ENCODE results near the gene CUEDC1. TPM values are rescaled to one million over a fixed set of nuclear protein-coding genes. Genes with fewer than 3 reads are reported as not detected.
A peak's percentile ranks its signal among the peaks of the same experiment; 100 is the strongest.

Gene CUEDC1
- total and polyA plus RNA-seq, 4 donors: 19.7 to 55.7 (median 29.2) TPM

DNA sequence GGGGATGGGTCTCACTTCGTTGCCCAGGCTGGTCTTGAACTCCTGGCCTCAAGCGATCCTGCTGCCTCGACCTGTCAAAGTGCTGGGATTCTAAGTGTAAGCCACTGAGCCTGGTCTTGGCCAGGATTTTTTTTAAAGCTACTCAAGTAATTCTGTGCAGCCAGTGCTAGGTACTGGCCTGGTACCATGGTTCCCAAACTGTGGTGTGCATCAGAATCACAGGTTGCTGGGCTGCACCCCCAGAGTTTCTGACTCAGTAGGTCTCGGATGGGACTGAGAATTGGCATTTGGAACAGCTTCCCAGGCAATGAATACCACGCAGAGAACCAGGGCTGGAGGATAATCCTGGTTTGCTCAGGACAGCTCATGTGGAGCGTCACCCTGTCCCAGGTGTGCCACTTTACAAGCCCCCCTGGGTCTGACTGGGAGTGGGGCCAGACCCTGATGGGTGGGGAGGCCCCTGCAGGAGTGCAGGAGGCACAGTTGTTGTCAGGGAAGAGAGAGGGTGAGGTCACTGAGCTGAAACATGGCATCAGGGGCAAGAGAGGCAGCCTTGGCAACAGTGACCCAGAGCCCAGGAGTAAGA lies 94.7 kb downstream of the CUEDC1 start:
- H3K4me1 ChIP-seq (ENCODE audit: control insufficient read depth in 5 of 5, insufficient read depth in 5 of 5, low read length in 5 of 5): peaks cover 0 to 25% (median 10%) of the 10 kb centered on the region in 5 donors
- 73 to 75% methylated on average over 6 of the region's 6 CpGs for WGBS, 2 donors
- H3K9me3 ChIP-seq (ENCODE audit: control insufficient read depth in 4 of 4, insufficient read depth in 3 of 4, low read length in 3 of 4): no peaks in the 10 kb centered on the region
- DNase-seq (no peak), ATAC-seq (ENCODE audit: insufficient read depth, low FRiP score) (no peak)
- TF ChIP-seq, protein P1, sequence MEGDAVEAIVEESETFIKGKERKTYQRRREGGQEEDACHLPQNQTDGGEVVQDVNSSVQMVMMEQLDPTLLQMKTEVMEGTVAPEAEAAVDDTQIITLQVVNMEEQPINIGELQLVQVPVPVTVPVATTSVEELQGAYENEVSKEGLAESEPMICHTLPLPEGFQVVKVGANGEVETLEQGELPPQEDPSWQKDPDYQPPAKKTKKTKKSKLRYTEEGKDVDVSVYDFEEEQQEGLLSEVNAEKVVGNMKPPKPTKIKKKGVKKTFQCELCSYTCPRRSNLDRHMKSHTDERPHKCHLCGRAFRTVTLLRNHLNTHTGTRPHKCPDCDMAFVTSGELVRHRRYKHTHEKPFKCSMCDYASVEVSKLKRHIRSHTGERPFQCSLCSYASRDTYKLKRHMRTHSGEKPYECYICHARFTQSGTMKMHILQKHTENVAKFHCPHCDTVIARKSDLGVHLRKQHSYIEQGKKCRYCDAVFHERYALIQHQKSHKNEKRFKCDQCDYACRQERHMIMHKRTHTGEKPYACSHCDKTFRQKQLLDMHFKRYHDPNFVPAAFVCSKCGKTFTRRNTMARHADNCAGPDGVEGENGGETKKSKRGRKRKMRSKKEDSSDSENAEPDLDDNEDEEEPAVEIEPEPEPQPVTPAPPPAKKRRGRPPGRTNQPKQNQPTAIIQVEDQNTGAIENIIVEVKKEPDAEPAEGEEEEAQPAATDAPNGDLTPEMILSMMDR (IDR thresholded peaks at IDR 0.05; ENCODE audit: control extremely low read depth, extremely low read depth): no peak
- no peak overlapping the region for H3K9ac ChIP-seq (ENCODE audit: insufficient read depth in 1 of 2, low read length in 2 of 2)
- peak overlapping the region; percentile 75 to 85 for H3K27ac ChIP-seq (ENCODE audit: low read depth in 1 of 2, low read length in 1 of 2)
- H3K36me3 ChIP-seq (ENCODE audit: control insufficient read depth in 4 of 4, insufficient read depth in 4 of 4, low read length in 4 of 4): peaks cover 0 to 3% (median 1%) of the 10 kb centered on the region in 4 donors
- H3K4me3 ChIP-seq: no peak overlapping the region
- H3K27me3 ChIP-seq (ENCODE audit: control insufficient read depth in 3 of 3, insufficient read depth in 3 of 3, low read length in 2 of 3): no peaks in the 10 kb centered on the region

GRCh38 chr17:57859601-57860413 lies 95.4 kb downstream of the CUEDC1 start:
- Histone ChIP-seq H3K36me3 (ENCODE audit: control insufficient read depth in 4 of 4, insufficient read depth in 4 of 4, low read length in 4 of 4) (peaks cover 0 to 3% (median 0%) of the 10 kb centered on the region in 4 donors), H3K27ac (ENCODE audit: low read depth in 1 of 2, low read length in 1 of 2) (no peak overlapping the region), H3K4me1 (ENCODE audit: control insufficient read depth in 5 of 5, insufficient read depth in 5 of 5, low read length in 5 of 5) (peaks cover 0 to 25% (median 10%) of the 10 kb centered on the region in 5 donors), H3K9me3 (ENCODE audit: control insufficient read depth in 4 of 4, insufficient read depth in 3 of 4, low read length in 3 of 4) (no peaks in the 10 kb centered on the region), H3K9ac (ENCODE audit: insufficient read depth in 1 of 2, low read length in 2 of 2) (no peak overlapping the region), H3K27me3 (ENCODE audit: control insufficient read depth in 3 of 3, insufficient read depth in 3 of 3, low read length in 2 of 3) (no peaks in the 10 kb centered on the region), H3K4me3 (no peak overlapping the region)
- TF ChIP-seq, protein P1 (IDR thresholded peaks at IDR 0.05; ENCODE audit: control extremely low read depth, extremely low read depth): no peak
- DNase-seq: peak in 1 of 3 donors; percentile 23
- WGBS, 2 donors: 62 to 69% methylated on average over 13 of the region's 13 CpGs
- no peak for ATAC-seq (ENCODE audit: insufficient read depth, low FRiP score)

- Histone ChIP-seq H3K4me1 (ENCODE audit: control insufficient read depth in 5 of 5, insufficient read depth in 5 of 5, low read length in 5 of 5) (peaks cover 0 to 25% (median 10%) of the 10 kb centered on the region in 5 donors), H3K9ac (ENCODE audit: insufficient read depth in 1 of 2, low read length in 2 of 2) (no peak overlapping the region), H3K4me3 (no peak overlapping the region), H3K9me3 (ENCODE audit: control insufficient read depth in 4 of 4, insufficient read depth in 3 of 4, low read length in 3 of 4) (no peaks in the 10 kb centered on the region), H3K27me3 (ENCODE audit: control insufficient read depth in 3 of 3, insufficient read depth in 3 of 3, low read length in 2 of 3) (no peaks in the 10 kb centered on the region), H3K36me3 (ENCODE audit: control insufficient read depth in 4 of 4, insufficient read depth in 4 of 4, low read length in 4 of 4) (no peaks in the 10 kb centered on the region), H3K27ac (ENCODE audit: low read depth in 1 of 2, low read length in 1 of 2) (no peak overlapping the region)
- DNase-seq: no peak
- no peak for ATAC-seq (ENCODE audit: insufficient read depth, low FRiP score)
- 87 to 92% methylated on average over 5 of the region's 5 CpGs for WGBS, 2 donors
- TF ChIP-seq, protein P1 (IDR thresholded peaks at IDR 0.05; ENCODE audit: control extremely low read depth, extremely low read depth): no peak
These were observed 96.4 kb downstream of the CUEDC1 start for GRCh38 chr17:57858838-57859237.

Data from lung (tissue), 12 donors.